ENCODE data around the gene TPCN1.
"Not testable (repeated sequence)": the region's sequence is repeated elsewhere in the genome, so short reads cannot be mapped to it uniquely, and the experiment has no call there.

The TPCN1 gene

GRCh38 chr12:113201187-113202177 lies 19.8 kb upstream of the TPCN1 start:
- in situ Hi-C loops (cut with HindIII; ENCODE audit: low sequenced_read_pairs) = no loop called here
- no peak for DNase-seq (ENCODE audit: low read depth, low spot score)
- no peak for TF ChIP-seq CTCF (IDR thresholded peaks at IDR 0.05; ENCODE audit: low read depth, low read length)
- no peak overlapping the region for H3K4me3 ChIP-seq (ENCODE audit: low read depth, low read length)

- TF ChIP-seq CTCF (IDR thresholded peaks at IDR 0.05; ENCODE audit: low read depth, low read length) = no peak
- no peak for DNase-seq (ENCODE audit: low read depth, low spot score)
- in situ Hi-C loops (cut with HindIII; ENCODE audit: low sequenced_read_pairs) = no loop called here
- no peak overlapping the region for H3K4me3 ChIP-seq (ENCODE audit: low read depth, low read length)
Measured at GRCh38 chr12:113202300-113203075, 18.8 kb upstream of the TPCN1 start.

GRCh38 chr12:113203852-113204760 lies 17.2 kb upstream of the TPCN1 start:
- no peak for TF ChIP-seq CTCF (IDR thresholded peaks at IDR 0.05; ENCODE audit: low read depth, low read length)
- no peak overlapping the region for H3K4me3 ChIP-seq (ENCODE audit: low read depth, low read length)
- no peak for DNase-seq (ENCODE audit: low read depth, low spot score)
- in situ Hi-C loops (cut with HindIII; ENCODE audit: low sequenced_read_pairs) = no loop called here

GRCh38 chr12:113204804-113205203 lies 16.5 kb upstream of the TPCN1 start:
- in situ Hi-C loops (cut with HindIII; ENCODE audit: low sequenced_read_pairs) = no loop called here
- no peak for TF ChIP-seq CTCF (IDR thresholded peaks at IDR 0.05; ENCODE audit: low read depth, low read length)
- H3K4me3 ChIP-seq (ENCODE audit: low read depth, low read length) = no peak overlapping the region
- DNase-seq (ENCODE audit: low read depth, low spot score) = no peak

GRCh38 chr12:113206802-113207201 lies 14.5 kb upstream of the TPCN1 start:
- DNase-seq (ENCODE audit: low read depth, low spot score); in situ Hi-C loops (cut with HindIII; ENCODE audit: low sequenced_read_pairs); H3K4me3 ChIP-seq (ENCODE audit: low read depth, low read length): not testable (repeated sequence)

GRCh38 chr12:113207613-113208040 lies 13.6 kb upstream of the TPCN1 start:
- no peak overlapping the region for H3K4me3 ChIP-seq (ENCODE audit: low read depth, low read length)
- no peak for TF ChIP-seq CTCF (IDR thresholded peaks at IDR 0.05; ENCODE audit: low read depth, low read length)
- no peak for DNase-seq (ENCODE audit: low read depth, low spot score)
- in situ Hi-C loops (cut with HindIII; ENCODE audit: low sequenced_read_pairs) = no loop called here

All from astrocyte of the spinal cord (primary cell).